Fibroblast of skin of right biceps (primary cell): ENCODE measurements around the gene ZNF324.
A peak's percentile ranks its signal among the peaks of the same experiment; 100 is the strongest.
"Not testable (repeated sequence)": the region's sequence is repeated elsewhere in the genome, so short reads cannot be mapped to it uniquely, and the experiment has no call there.

Source experiments
- DNase-seq: peaks from one replicate; pipeline ENCODE4 v3.0.0-alpha.2; 2013

The ZNF324 gene

DNA sequence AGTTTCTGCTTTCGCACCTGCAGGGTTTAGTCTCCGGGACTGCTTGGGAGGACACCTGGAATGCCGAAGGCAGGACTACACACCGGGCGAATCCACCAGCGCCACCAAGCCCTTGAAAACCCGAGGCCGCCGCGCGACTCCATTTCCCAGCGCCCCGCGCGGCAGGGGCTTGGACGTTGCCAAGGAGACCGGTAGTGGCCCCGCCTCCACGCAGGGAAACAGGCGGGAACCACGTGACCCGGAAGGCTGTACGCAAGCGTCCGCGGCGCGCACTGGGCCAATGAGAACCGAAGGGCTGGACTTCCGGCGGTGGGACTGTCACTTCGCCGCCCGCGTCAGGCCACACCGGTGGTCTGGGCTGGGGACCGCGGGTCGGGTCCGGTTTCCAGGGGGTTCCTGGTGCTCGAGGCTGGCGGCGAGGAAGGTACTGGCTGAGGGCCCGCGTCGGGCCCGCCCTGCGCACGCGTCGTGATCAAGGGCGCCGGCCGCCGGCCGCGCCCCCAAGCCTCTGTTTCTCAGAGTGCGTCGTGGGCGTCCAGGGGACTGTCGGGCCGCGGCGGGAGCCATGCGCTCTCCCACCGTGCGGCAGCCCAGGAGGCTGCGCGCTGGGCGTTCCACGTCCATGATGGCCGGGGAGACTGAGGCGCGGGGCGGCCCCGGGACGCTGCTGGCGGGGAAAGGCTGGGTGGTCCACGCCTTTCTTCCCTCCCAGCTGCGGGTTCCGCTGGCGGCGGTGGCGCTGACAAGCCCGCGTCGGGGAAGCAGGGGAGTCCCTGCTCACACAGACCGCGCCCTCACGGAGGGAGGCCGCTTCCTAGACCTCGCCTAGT, at the start of gene ZNF324:
Gene ZNF324 (plus strand): TSS at position 321 of the 830 bp plus-strand sequence. CDS start 2,106 bp downstream, outside the sequence.
- peak; percentile 95 for DNase-seq

DNA sequence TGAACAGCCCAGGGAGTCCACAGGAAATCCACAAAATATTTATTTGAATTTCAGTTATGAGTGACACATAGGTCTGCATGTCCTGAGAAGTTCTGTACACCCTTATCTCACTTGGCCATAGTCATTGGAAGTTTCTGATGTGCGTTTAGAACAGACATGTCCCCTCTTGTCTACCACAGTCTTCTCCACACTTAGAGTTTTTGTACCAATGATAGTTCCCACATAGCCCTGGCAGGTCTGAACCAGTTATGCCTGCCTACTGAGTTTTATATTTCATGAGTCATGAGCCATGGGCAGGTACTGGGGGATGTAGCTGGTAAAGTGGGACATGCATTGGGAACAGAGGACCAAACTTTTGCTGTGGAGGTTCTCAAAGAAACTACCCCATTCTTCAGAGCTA, 38.3 kb upstream of the ZNF324 start:
- no peak for DNase-seq

DNA sequence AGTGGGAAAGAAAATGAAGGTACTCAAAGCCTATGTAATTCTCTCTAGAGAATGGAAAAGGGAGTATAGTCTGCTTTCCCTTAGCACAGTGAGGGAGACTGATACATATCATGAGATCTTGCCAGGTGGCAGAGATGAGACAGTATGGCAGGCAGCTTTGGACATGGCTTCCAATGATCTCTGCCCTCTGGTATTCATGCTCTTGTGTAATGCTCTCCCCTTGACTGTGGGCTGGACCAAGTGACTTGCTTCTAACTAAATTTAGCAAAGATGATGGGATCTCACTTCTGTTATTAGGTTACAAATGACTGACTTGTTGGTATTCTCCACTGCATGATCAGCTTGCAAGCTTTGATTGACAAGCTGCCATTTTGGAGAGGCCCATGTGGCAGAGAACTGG, 37.1 kb upstream of the ZNF324 start:
- no peak for DNase-seq

DNA sequence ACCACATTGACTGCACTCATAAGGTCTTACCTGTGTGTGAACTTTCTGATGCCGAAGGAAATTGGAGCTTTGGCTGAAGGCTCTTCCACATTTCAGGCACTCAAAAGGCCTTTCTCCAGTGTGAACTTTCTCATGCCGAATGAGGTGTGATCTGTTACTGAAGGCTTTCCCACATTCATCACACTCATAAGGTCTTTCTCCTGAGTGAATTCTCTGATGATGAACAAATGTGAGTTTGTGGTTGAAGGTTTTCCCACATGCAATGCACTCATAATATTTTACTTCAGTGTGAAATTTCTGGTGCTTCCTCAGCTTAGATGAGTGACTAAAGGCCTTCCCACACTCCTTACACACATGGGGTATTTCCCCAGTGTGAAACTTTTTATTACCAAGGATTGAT, 32.7 kb upstream of the ZNF324 start:
- peak; percentile 30 for DNase-seq

DNA sequence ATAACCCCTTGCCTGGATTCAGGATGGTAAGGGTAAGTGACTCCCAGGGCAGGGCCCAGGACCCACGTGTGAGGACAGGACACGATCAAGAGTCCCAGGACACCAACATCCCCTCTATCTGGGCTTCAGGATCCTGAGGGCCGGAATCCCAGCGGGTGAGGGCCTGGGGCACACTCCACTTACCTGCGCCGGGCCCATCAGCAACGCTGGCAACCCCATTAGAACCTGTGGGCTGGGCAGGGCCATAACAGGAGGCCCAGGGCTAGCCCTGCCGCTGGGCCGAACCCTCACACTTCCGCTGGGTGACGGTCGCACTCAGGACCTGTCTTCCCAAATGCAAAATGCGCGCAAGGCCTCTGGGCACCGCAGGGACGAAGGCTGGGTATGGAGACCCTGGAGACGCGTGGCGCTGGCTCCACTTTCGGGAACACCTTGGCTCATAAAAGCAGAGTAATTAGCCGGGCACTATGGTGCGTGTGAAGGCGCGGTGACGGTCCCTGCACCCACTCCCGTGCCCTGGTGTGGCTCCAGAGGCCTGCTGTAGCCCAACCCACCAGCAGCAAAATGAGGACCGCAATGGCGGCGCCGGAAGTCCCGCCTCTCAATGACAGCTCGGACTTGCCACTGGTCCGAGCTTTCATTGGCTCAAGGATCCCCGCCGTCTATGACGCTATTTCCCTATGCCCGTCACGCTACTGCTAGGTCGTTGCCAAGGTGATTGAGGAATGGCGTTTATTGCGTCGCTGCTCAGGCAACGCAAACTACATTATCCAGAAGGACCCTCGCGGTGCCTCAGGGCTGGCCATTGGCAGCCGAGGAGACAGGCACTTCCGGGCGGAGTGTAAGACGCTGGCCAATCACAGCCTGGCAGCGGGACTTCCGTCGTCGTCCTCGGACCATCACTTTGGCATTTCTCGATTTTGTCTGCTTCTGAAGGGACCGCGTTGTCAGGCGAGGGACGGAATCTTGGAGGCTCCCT, 27.0 kb upstream of the ZNF324 start, which contains the start of gene ZNF132:
Gene ZNF132 (minus strand): TSS at position 578 of the 979 bp plus-strand sequence. CDS start 332 bp downstream, at position 246.
- DNase-seq, result peak; percentile 100

DNA sequence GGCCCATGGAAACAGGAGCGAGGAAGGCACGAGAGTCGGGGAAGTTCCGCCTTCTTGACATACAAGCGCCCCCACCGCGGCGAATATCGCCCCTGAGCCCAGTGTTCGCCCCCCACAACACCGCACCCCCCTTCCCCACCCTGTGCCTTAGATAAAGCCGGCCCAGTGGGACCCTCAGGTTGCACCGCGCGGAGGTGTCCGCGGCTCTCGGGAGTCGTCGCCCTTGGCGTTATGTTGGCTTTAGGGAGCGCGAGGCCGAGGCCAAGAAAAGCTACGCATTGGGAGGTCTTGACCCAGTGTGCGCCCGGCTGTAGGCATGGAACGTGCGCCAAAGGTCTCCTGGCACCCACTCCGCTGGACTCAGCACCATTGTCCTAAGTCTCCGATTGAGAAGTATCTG, 26.3 kb upstream of the ZNF324 start:
- no peak for DNase-seq

DNA sequence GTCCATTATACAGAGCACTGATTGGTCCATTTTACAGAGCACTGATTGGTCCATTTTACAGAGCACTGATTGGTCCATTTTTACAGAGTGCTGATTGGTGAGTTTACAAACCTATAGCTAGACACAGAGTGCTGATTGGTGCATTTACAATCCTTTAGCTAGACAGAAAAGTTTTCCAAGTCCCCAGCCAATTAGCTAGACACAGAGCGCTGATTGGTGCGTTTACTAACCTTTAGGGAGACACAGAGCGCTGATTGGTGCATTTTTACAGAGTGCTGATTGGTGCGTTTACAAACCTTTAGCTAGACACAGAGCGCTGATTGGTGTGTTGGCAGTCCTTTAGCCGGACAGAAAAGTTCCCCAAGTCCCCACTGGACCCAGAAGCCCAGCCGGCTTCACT, 23.9 kb upstream of the ZNF324 start:
- DNase-seq, result not testable (repeated sequence)

DNA sequence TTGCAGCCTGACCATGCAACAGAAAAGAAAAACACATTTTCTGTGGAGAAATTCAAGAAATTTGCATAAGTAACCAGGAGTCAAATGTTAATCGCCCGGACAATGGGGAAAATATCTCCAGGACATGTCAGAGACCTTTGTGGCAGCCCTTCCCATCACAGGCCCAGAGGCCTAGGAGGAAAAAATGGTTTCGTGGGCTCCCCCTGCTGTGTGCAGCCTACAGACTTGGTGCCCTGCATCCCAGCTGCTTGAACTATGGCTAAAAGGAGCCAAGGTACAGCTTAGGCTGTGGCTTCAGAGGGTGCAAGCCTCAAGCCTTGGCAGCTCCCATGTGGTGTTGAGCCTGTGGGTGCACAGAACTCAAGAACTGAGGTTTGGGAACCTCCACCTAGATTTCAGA, 18.0 kb upstream of the ZNF324 start:
- DNase-seq, result not testable (repeated sequence)

DNA sequence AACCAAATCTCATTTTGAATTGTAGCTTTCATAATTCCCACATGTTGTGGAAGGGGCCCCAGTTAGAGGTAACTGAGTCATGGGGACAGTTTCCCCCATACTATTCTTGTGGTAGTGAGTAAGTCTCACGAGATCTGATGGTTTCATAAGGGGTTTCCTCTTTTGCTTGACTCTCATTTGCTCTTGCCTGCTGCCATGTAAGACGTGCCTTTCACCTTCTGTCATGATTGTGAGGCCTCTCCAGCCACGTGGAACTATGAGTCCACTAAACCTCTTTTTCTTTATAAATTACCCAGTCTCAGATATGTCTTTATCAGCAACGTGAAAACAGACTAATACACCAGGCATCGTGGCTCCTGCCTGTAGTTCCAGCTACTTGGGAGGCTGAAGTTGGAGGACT, 16.9 kb upstream of the ZNF324 start:
- not testable (repeated sequence) for DNase-seq

DNA sequence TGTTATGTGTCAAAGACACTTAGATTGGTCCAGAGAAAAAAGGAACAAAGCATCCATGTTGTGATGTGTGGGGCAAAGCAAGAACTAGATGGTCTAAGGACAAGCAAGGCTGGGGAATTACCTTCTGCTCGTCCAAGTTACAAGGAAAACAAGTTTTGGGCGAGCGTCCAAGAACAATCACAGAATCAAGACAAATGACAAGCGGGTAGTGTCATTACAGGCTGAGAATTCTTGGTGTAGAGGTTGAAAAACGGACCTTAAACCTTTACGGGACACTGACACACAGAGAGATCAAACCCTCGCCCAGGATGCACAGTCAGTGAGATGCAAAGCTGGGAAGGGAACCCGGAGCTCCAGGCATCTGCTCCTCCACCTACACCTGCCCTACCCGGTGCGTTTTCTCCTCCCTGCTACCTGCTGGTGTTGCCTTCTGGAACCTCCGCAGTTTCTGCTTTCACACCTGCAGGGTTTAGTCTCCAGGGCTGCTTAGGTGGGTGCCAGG, 16.0 kb upstream of the ZNF324 start:
- no peak for DNase-seq

DNA sequence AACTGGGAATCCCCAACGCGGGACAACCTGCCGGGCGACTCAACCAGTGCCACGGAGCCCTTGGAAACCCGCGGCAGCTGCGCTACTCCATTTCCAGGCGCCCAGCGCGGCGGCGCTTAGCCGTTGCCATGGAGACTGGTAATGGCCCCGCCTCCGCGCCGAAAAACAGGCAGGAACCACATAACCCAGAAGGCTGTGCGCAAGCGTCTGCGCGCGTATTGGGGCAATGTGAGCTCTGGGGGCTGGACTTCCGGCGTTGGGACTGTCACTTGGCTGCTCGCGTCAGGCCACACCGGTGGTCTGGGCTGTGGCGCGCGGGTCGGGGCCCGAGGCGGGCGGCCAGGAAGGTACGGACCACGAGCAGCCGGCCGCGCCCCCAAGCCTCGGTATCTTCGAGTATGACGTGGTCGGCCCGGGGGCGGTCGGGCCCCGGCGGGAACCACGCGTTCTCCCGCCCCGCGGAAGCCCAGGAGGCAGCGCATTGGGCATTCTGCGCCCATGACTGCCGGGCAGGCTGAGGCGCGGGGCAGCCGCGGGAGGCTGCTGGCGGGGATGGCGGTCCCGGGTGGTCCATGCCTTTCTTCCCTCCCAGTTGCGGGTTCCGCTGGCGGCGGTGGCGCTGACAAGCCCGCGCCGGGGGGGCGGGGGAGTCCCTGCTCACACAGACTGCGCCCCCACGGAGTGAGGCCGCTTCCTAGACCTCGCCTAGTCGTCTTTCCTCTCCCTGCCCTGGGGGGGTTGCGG, 15.3 kb upstream of the ZNF324 start, which contains the start of gene ZNF324B:
Gene ZNF324B (plus strand): TSS at position 265 of the 744 bp plus-strand sequence. CDS start 2,080 bp downstream, outside the sequence.
- peak; percentile 95 for DNase-seq

DNA sequence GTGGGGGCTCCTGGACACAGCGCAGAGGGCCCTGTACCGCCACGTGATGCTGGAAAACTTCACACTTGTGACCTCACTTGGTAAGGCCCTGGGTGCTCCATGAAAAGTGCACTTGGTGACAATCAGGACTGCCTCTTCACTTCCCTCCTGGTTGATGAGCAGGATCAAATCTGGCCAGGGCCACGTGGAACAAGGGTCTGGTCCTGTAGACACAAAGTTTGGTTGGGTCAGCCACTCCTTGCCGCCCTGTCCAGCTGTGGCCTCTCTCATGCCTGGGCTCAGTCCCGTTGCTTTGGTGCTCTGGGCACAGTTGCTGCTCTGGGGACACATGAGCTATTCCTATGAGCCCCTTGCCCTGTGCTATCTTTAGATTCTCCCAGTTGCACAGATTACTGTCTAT, 13.1 kb upstream of the ZNF324 start:
- DNase-seq, result no peak

DNA sequence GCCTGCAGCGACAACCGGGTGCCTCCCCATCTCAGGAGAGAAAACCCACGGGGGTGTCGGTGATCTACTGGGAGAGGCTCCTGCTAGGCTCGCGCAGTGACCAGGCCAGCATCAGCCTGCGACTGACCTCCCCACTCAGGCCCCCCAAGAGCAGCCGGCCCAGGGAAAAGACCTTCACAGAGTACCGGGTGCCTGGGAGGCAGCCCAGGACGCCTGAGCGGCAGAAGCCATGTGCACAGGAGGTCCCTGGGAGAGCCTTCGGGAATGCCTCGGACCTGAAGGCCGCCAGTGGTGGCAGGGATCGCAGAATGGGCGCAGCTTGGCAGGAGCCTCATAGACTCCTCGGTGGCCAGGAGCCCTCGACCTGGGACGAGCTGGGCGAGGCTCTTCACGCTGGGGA, 11.6 kb upstream of the ZNF324 start:
- DNase-seq, result no peak

DNA sequence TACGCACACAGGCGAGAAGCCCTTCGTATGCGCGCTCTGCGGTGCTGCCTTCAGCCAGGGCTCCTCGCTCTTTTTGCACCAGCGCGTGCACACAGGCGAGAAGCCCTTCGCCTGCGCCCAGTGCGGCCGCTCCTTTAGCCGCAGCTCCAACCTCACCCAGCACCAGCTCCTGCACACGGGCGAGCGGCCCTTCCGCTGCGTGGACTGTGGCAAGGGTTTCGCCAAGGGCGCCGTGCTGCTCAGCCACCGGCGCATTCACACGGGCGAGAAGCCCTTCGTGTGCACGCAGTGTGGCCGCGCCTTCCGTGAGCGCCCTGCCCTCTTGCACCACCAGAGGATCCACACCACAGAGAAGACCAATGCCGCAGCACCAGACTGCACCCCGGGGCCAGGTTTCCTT, 10.8 kb upstream of the ZNF324 start:
- DNase-seq, result no peak

DNA sequence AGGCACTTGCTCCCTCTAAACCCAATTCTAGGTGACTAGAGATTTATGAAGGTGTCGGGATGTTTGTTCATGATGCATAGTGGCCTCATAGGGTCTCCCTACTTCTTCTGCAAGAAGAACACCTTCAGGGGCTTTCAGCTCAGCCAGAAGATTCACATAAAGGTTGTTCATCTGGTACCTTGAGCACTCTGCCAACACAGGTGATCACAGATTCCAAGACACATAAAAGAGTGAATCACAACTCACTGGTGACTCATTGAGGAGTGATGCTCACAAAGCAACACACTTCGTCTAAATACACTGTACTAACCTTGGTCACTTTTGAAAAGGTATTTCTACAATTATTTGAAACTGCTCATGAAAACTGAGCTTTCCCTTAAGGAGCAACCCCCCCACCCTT, 6.8 kb upstream of the ZNF324 start:
- DNase-seq, result no peak

DNA sequence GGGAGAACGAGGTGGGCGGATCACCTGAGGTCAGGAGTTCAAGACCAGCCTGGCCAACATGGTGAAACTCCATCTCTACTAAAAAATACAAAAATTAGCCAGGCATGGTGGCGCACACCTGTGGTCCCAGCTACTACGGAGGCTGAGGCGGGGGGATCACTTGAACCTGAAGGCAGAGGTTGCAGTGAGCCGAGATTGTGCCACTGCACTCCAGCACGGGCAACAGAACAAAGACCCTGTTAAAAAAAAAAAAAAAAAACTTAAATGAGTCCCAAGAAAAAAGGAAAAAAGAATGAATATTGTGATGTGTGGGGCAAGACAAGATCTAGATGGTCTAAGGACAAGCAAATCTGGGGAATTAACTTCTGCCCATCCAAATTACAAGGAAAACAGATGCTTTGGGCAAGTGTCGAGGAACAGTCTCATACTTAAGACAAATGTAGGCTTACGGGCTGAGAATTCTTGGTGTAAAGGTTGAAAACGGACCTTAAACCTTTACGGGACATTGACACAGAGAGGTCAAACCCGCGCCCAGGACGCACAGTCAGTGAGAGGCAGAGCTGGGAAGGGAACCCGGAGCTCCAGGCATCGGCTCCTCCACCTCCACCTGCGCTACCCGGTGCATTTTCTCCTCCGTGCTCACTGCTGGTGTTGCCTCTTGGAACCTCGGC, 656 bp upstream of the ZNF324 start:
- DNase-seq, result no peak

DNA sequence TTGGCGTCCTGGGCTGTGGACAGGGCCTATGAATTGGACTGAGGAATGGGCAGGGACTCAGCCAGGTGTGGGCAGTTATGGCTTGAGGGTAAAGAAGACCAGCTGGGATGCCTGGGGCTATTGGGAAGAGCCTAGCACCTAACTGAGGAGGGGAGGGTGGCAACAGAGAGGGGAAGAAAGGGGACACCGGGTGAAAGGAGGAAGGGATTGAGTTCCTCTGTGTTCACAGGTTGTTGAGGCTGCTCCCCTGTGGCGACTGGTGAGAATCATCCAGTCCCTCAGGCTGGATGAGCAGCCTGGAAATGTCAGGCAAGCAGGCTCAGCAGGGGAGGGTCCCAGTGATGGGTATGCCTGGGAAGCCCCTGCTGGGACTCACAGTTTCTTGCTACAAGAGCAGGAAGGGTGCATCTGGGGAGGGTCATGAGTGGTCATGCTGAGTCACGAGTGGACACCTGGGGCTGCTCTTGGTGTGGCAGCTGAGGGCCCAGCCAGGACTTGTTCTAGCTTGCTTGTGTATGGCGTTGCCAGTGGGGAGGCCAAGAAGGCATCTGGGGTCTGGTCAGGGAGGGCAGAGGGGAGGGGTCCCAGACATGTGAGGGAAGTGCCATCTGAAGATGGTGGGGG, 1.4 kb downstream of the ZNF324 start:
- no peak for DNase-seq

DNA sequence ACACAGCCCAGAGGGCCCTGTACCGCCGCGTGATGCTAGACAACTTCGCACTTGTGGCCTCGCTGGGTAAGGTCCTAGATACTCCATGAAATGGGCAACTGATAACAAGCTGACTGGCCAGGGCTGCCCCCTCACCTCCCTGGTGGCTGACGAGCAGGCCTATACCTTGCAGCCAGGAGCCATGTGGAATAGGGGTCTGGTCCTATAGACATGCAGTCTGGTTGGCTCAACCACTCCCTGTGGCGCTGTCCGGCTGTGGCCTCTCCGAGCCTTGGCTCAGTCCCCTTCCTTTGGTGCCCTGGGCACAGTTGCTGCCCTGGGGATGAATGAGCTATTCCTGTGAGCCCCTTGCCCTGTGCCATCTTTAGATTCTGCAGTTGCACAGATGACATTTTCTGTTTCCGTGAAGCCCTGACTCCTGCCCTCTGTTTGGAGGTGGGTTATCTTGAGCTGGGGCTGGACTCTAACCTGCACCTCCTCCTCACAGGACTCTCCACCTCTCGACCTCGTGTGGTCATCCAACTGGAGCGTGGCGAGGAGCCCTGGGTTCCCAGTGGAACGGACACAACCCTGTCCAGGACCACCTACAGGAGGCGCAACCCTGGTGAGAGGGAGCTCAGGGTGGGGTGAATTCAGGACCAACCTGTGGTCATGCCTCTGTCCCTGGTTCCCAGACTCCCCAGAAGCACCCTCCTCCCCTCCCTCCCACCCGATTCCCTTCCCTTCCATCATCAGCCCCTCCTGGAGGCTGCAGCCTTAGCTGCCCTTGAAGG, 2.5 kb downstream of the ZNF324 start:
- DNase-seq, result no peak

DNA sequence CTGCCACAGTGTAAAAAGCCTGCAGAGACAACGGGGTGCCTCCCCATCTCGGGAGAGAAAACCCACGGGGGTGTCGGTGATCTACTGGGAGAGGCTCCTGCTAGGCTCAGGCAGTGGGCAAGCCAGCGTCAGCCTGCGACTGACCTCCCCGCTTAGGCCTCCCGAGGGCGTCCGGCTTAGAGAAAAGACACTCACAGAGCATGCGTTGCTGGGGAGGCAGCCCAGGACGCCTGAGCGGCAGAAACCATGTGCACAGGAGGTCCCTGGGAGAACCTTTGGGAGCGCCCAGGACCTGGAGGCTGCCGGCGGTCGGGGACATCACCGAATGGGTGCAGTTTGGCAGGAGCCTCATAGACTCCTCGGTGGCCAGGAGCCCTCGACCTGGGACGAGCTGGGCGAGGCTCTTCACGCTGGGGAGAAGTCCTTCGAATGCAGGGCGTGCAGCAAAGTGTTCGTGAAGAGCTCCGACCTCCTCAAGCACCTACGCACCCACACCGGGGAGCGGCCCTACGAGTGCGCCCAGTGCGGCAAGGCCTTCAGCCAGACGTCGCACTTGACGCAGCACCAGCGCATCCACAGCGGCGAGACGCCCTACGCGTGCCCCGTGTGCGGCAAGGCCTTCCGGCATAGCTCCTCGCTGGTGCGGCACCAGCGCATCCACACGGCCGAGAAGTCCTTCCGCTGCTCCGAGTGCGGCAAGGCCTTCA, 4.1 kb downstream of the ZNF324 start:
- DNase-seq, result not testable (repeated sequence)

DNA sequence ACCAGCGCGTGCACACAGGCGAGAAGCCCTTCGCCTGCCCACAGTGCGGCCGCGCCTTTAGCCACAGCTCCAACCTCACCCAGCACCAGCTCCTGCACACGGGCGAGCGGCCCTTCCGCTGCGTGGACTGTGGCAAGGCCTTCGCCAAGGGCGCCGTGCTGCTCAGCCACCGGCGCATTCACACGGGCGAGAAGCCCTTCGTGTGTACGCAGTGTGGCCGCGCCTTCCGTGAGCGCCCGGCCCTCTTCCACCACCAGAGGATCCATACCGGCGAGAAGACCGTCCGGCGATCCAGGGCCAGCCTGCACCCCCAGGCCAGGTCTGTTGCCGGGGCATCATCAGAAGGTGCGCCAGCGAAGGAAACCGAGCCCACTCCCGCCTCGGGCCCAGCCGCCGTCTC, 4.9 kb downstream of the ZNF324 start:
- DNase-seq, result no peak
